ENCODE results near the gene MUTYH. TPM values are rescaled to one million over a fixed set of nuclear protein-coding genes. Genes with fewer than 3 reads are reported as not detected.

Gene MUTYH
- total RNA-seq, 1 donor from 2014 or later, result 63.0 TPM

GRCh38 chr1:45337630-45338325 lies 2.5 kb downstream of the MUTYH start:
- Mint-ChIP-seq H3K36me3 (ENCODE audit: low read depth) (peaks cover 44% of the 10 kb centered on the region), H3K4me3 (no peak overlapping the region), H3K27me3 (no peaks in the 10 kb centered on the region), H3K27ac (no peak overlapping the region), H3K9me3 (no peaks in the 10 kb centered on the region), H3K4me1 (peaks cover 44% of the 10 kb centered on the region)
- no peak for TF ChIP-seq CTCF (IDR thresholded peaks at IDR 0.05)
- DNase-seq (no peak), ATAC-seq (ENCODE audit: low read depth) (no peak)
- intact Hi-C loops (cut with micrococcal nuclease), result no loop called here
- ChIA-PET POLR2A (interaction anchor here (0.6 to 5.6 kb wide), 6 partner anchors 18 to 606 kb away, joined by 3 to 217 read pairs (median 6); partner anchors contain the start of genes HECTD3, RPS8 and UROD), CTCF (no interaction called here)

GRCh38 chr1:45335855-45336324 lies 4.3 kb downstream of the MUTYH start:
- no peak for TF ChIP-seq CTCF (IDR thresholded peaks at IDR 0.05)
- Mint-ChIP-seq H3K4me3 (no peak overlapping the region), H3K27ac (no peak overlapping the region), H3K9me3 (no peaks in the 10 kb centered on the region), H3K4me1 (peaks cover 29% of the 10 kb centered on the region), H3K36me3 (ENCODE audit: low read depth) (peaks cover 39% of the 10 kb centered on the region), H3K27me3 (no peaks in the 10 kb centered on the region)
- POLR2A ChIA-PET, result interaction anchor here (5.6 kb wide), 1 partner anchor 31 kb away, joined by 217 read pairs; no protein-coding TSS in a partner anchor
- intact Hi-C loops (cut with micrococcal nuclease), result no loop called here
- DNase-seq, result no peak
- no peak for ATAC-seq (ENCODE audit: low read depth)
- CTCF ChIA-PET, result no interaction called here

GRCh38 chr1:45334308-45335245 lies 5.7 kb downstream of the MUTYH start:
- ChIA-PET CTCF (no interaction called here), POLR2A (interaction anchor here (1.1 kb wide), 1 partner anchor 59 kb away, joined by 3 read pairs; no protein-coding TSS in a partner anchor)
- DNase-seq (no peak), ATAC-seq (ENCODE audit: low read depth) (no peak)
- peaks cover 41% of the 10 kb centered on the region for H3K36me3 Mint-ChIP-seq (ENCODE audit: low read depth)
- no peak for TF ChIP-seq CTCF (IDR thresholded peaks at IDR 0.05)
- no peaks in the 10 kb centered on the region for H3K9me3 Mint-ChIP-seq
- no peak overlapping the region for H3K4me3 Mint-ChIP-seq
- H3K27ac Mint-ChIP-seq, result no peak overlapping the region
- peaks cover 20% of the 10 kb centered on the region for H3K4me1 Mint-ChIP-seq
- intact Hi-C loops (cut with micrococcal nuclease), result no loop called here
- H3K27me3 Mint-ChIP-seq, result no peaks in the 10 kb centered on the region

DNA sequence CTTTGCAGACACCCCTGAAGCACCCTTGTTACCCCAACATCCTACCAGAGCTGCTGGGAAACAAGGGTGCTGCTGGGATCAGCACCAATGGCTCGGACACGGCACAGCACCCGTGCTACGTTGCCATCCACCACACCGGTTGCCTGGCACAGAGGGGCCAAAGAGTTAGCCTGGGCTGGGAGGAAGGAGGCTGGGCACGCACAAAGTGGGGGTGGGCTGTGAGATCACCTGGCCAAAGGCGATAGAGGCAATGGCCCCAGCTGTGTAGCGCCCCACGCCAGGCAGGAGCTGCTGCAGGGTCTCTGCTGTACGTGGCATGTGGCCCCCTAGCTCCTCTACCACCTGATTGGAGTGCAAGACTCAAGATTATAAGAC lies 7.9 kb downstream of the MUTYH start:
- Mint-ChIP-seq H3K27ac (no peak overlapping the region), H3K9me3 (no peaks in the 10 kb centered on the region)
- POLR2A ChIA-PET, result interaction anchor here (1.2 kb wide), 1 partner anchor 7 kb away, joined by 4 read pairs; the partner anchor contains the start of gene TOE1

More for the DNA sequence above, 7.9 kb downstream of the MUTYH start:
- H3K4me3 Mint-ChIP-seq, result no peak overlapping the region
- DNase-seq, result no peak
- no peak for TF ChIP-seq CTCF (IDR thresholded peaks at IDR 0.05)
- CTCF ChIA-PET, result no interaction called here
- peaks cover 36% of the 10 kb centered on the region for H3K36me3 Mint-ChIP-seq (ENCODE audit: low read depth)
- no peaks in the 10 kb centered on the region for H3K27me3 Mint-ChIP-seq
- no peak for ATAC-seq (ENCODE audit: low read depth)
- intact Hi-C loops (cut with micrococcal nuclease), result no loop called here
- peaks cover 16% of the 10 kb centered on the region for H3K4me1 Mint-ChIP-seq

Measured in activated B cell treated with CpG ODN at 0.5 μM for 24 hours (primary cell).